Neural progenitor cell (in vitro differentiated cells): ENCODE measurements around the gene FBXL22. TPM values are rescaled to one million over a fixed set of nuclear protein-coding genes. Genes with fewer than 3 reads are reported as not detected.

Experiments
- DNase-seq: peaks from one replicate; pipeline ENCODE4 v3.0.0-alpha.2; 2016; ENCODE audit warnings: low spot score
- H2AFZ ChIP-seq: fragments of 200-600 bp; sonication (generic); replicated peaks from 2 replicates; pipeline ENCODE4 v1.6.1; 2016; ENCODE audit warnings: antibody characterized with exemption
- H3F3A ChIP-seq: fragments of 200-600 bp; sonication (generic); 2 replicates; pipeline ENCODE4 v1.6.1; 2016; ENCODE audit warnings: antibody characterized with exemption, low read depth
- H3K27ac ChIP-seq: fragments of 200-600 bp; sonication (generic); 2 replicates; pipeline ENCODE4 v1.5.1; 2016; ENCODE audit warnings: mild to moderate bottlenecking
- H3K27me3 ChIP-seq: fragments of 200-600 bp; sonication (generic); 2 replicates; pipeline ENCODE4 v1.6.1; 2016; ENCODE audit warnings: mild to moderate bottlenecking, moderate library complexity
- H3K36me3 ChIP-seq: fragments of 200-600 bp; sonication (generic); 2 replicates; pipeline ENCODE4 v1.5.1; 2016
- H3K4me1 ChIP-seq: fragments of 200-600 bp; sonication (generic); 2 replicates; pipeline ENCODE4 v1.6.1; 2016; ENCODE audit warnings: mixed run types
- H3K4me2 ChIP-seq: fragments of 200-600 bp; sonication (generic); 2 replicates; pipeline ENCODE4 v1.6.1; 2016
- H3K4me3 ChIP-seq: fragments of 200-600 bp; sonication (generic); 2 replicates; pipeline ENCODE4 v1.5.1; 2016
- H3K79me2 ChIP-seq: fragments of 200-600 bp; sonication (generic); 2 replicates; pipeline ENCODE4 v1.6.1; 2016; ENCODE audit warnings: low read depth
- H3K9ac ChIP-seq: fragments of 200-600 bp; sonication (generic); 2 replicates; pipeline ENCODE4 v1.6.1; 2016
- H3K9me3 ChIP-seq: fragments of 200-600 bp; sonication (generic); 2 replicates; pipeline ENCODE4 v1.5.1; 2016; ENCODE audit warnings: low read depth
- H4K20me1 ChIP-seq: fragments of 200-600 bp; sonication (generic); 2 replicates; pipeline ENCODE4 v1.6.1; 2016; ENCODE audit warnings: low read depth
- H3K27ac Mint-ChIP-seq: 3 replicates; pipeline ENCODE4 v1.8.0; 2021; ENCODE audit warnings: mixed read lengths
- H3K27me3 Mint-ChIP-seq: 2 replicates; pipeline ENCODE4 v1.8.0; 2022; ENCODE audit warnings: low read depth, mild to moderate bottlenecking, inconsistent platforms, moderate library complexity, mixed read lengths; ENCODE audit not compliant: insufficient read depth
- H3K36me3 Mint-ChIP-seq: 3 replicates; pipeline ENCODE4 v1.8.0; 2021; ENCODE audit warnings: mixed read lengths
- H3K4me1 Mint-ChIP-seq: 3 replicates; pipeline ENCODE4 v1.8.0; 2021; ENCODE audit warnings: mixed read lengths
- H3K4me3 Mint-ChIP-seq: 3 replicates; pipeline ENCODE4 v1.8.0; 2021; ENCODE audit warnings: mild to moderate bottlenecking, moderate library complexity, mixed read lengths
- H3K9me3 Mint-ChIP-seq: 3 replicates; pipeline ENCODE4 v1.8.0; 2020; ENCODE audit warnings: mixed read lengths
- CTCF ChIP-seq: fragments of 200-600 bp; sonication (generic); IDR thresholded peaks from 2 replicates; pipeline ENCODE4 v1.5.1; 2017; ENCODE audit warnings: antibody characterized with exemption, mild to moderate bottlenecking
- EZH2 ChIP-seq: fragments of 200-600 bp; sonication (generic); IDR thresholded peaks from 2 replicates; pipeline ENCODE4 v1.6.1; 2017; ENCODE audit warnings: antibody characterized with exemption, mild to moderate bottlenecking, moderate library complexity
- EZH2phosphoT487 ChIP-seq: fragments of 200-600 bp; sonication (generic); IDR thresholded peaks from 2 replicates; pipeline ENCODE4 v1.6.1; 2017; ENCODE audit warnings: antibody characterized with exemption
- total RNA-seq: library from RNA; depleted of rRNA; stranded (reverse); fragments of >200 nt; gene quantifications from 2 replicates; pipeline ENCODE4 v1.2.3, GENCODE V29; 2015; ENCODE audit warnings: low replicate concordance

Gene FBXL22
- total RNA-seq, 1 donor from 2014 or later = 0.71 TPM

DNA sequence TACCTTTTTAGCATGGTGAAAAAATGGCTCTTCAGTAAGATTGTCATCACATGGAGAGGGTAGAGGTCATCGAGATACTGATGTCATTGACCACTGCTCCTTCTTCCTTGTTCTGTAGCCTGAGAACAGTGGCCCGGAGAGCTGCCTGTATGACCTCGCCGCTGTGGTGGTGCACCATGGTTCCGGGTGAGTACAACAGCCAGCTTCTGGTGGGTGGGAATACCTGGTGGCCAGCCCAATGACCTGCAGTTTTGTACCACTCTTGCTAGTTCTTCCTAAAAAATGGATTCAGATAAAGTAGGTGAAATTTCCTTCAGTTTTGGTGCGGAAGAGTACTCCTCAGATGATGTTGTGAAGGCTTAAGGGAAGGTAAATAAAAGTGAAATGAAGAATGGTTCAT lies 8.4 kb upstream of the FBXL22 start:
- Mint-ChIP-seq H3K27me3 (no peaks in the 10 kb centered on the region), H3K4me3 (no peak overlapping the region), H3K27ac (no peak overlapping the region), H3K36me3 (peaks cover 64% of the 10 kb centered on the region), H3K9me3 (peaks cover 9% of the 10 kb centered on the region), H3K4me1 (no peaks in the 10 kb centered on the region)
- TF ChIP-seq CTCF (no peak), EZH2 (no peak), EZH2phosphoT487 (no peak)
- Histone ChIP-seq H3K4me1 (no peaks in the 10 kb centered on the region), H3K27me3 (no peaks in the 10 kb centered on the region), H3K4me3 (no peak overlapping the region), H3K79me2 (no peaks in the 10 kb centered on the region), H3K9ac (no peak overlapping the region), H2AFZ (no peak overlapping the region), H3K36me3 (peaks cover 8% of the 10 kb centered on the region), H3F3A (no peaks in the 10 kb centered on the region), H3K4me2 (no peak overlapping the region), H3K9me3 (no peaks in the 10 kb centered on the region), H4K20me1 (no peaks in the 10 kb centered on the region), H3K27ac (no peak overlapping the region)
- no peak for DNase-seq

- no peaks in the 10 kb centered on the region for H3K79me2 ChIP-seq
- H3K27ac Mint-ChIP-seq = no peak overlapping the region
- no peak overlapping the region for H3K4me3 ChIP-seq
- H3K27me3 ChIP-seq = no peaks in the 10 kb centered on the region
- peaks cover 14% of the 10 kb centered on the region for H3K27me3 Mint-ChIP-seq
- H4K20me1 ChIP-seq = no peaks in the 10 kb centered on the region
- no peaks in the 10 kb centered on the region for H3K36me3 ChIP-seq
- no peak overlapping the region for H3K27ac ChIP-seq
- no peak overlapping the region for H3K4me3 Mint-ChIP-seq
- no peak for TF ChIP-seq CTCF
- no peak for TF ChIP-seq EZH2phosphoT487
- TF ChIP-seq EZH2 = no peak
- H3K9ac ChIP-seq = no peak overlapping the region
- no peak overlapping the region for H3K4me2 ChIP-seq
- no peak overlapping the region for H2AFZ ChIP-seq
- peaks cover 6% of the 10 kb centered on the region for H3F3A ChIP-seq
- no peak for DNase-seq
- H3K4me1 Mint-ChIP-seq = peaks cover 22% of the 10 kb centered on the region
- H3K36me3 Mint-ChIP-seq = peaks cover 35% of the 10 kb centered on the region
- no peaks in the 10 kb centered on the region for H3K9me3 Mint-ChIP-seq
- H3K9me3 ChIP-seq = no peaks in the 10 kb centered on the region
- peaks cover 11% of the 10 kb centered on the region for H3K4me1 ChIP-seq
Measured at GRCh38 chr15:63593705-63594671, 3.2 kb upstream of the FBXL22 start.

- H3K9me3 ChIP-seq = no peaks in the 10 kb centered on the region
- H2AFZ ChIP-seq = no peak overlapping the region
- H3K4me3 ChIP-seq = no peak overlapping the region
- no peak overlapping the region for H3K4me3 Mint-ChIP-seq
- peaks cover 28% of the 10 kb centered on the region for H3K4me1 Mint-ChIP-seq
- H3K9me3 Mint-ChIP-seq = no peaks in the 10 kb centered on the region
- TF ChIP-seq EZH2phosphoT487 (no peak), CTCF (no peak), EZH2 (no peak)
- no peaks in the 10 kb centered on the region for H3K79me2 ChIP-seq
- H3K4me1 ChIP-seq = peaks cover 12% of the 10 kb centered on the region
- H3K27ac ChIP-seq = no peak overlapping the region
- H3F3A ChIP-seq = peaks cover 17% of the 10 kb centered on the region
- no peaks in the 10 kb centered on the region for H4K20me1 ChIP-seq
- no peak overlapping the region for H3K9ac ChIP-seq
- no peaks in the 10 kb centered on the region for H3K36me3 ChIP-seq
- no peak overlapping the region for H3K4me2 ChIP-seq
- peaks cover 26% of the 10 kb centered on the region for H3K36me3 Mint-ChIP-seq
- no peak overlapping the region for H3K27ac Mint-ChIP-seq
- peaks cover 14% of the 10 kb centered on the region for H3K27me3 Mint-ChIP-seq
- DNase-seq = no peak
- H3K27me3 ChIP-seq = no peaks in the 10 kb centered on the region
Measured at GRCh38 chr15:63595065-63595464, 2.1 kb upstream of the FBXL22 start.
